T-helper 2 cell treated with Interferon-gamma antibody and Interleukin-4, amounts not matched to agents 100 ng/mL and 5 ng/mL, for 36 hours (primary cell): ENCODE measurements around the gene KIDINS220. TPM values are rescaled to one million over a fixed set of nuclear protein-coding genes. Genes with fewer than 3 reads are reported as not detected.

ENCODE experiments used
- intact Hi-C: fragments of 100-400 bp; cut with micrococcal nuclease; formaldehyde crosslinking; loops from one replicate; pipeline ENCODE4 v1.15.1; 2023
- total RNA-seq: library from RNA; stranded (reverse); gene quantifications from 2 replicates; pipeline ENCODE4 v1.2.3, GENCODE V29; 2022

KIDINS220 gene
- total RNA-seq, 1 donor from 2014 or later, result 31.3 TPM

- intact Hi-C loops, result no loop called here
Measured at GRCh38 chr2:8699839-8700238, 137.6 kb downstream of the KIDINS220 start.

- intact Hi-C loops, result no loop called here
Measured at GRCh38 chr2:8697190-8697589, 140.2 kb downstream of the KIDINS220 start.

- intact Hi-C loops, result no loop called here
Measured at GRCh38 chr2:8694737-8695136, 142.7 kb downstream of the KIDINS220 start.

GRCh38 chr2:8693157-8693821 is 144.1 kb downstream of the KIDINS220 start:
- intact Hi-C loops, result no loop called here

- intact Hi-C loops, result no loop called here
Measured at GRCh38 chr2:8692783-8693156, 144.6 kb downstream of the KIDINS220 start.

- intact Hi-C loops, result no loop called here
Measured at GRCh38 chr2:8691859-8692437, 145.5 kb downstream of the KIDINS220 start.

- intact Hi-C loops, result loop anchor here (1.0 to 10.0 kb wide), 5 partner anchors 351 to 1811 kb away; partner anchors contain the start of gene RSAD2
Measured at GRCh38 chr2:8685697-8686358, 151.6 kb downstream of the KIDINS220 start.

GRCh38 chr2:8684878-8685696 is 152.3 kb downstream of the KIDINS220 start:
- intact Hi-C loops, result loop anchor here (1.0 to 10.0 kb wide), 11 partner anchors 98 to 1810 kb away; partner anchors contain the start of genes RRM2 and RSAD2

- intact Hi-C loops, result loop anchor here (5.0 to 10.0 kb wide), 10 partner anchors 97 to 1810 kb away; partner anchors contain the start of genes RRM2 and RSAD2
Measured at GRCh38 chr2:8684540-8684877, 152.9 kb downstream of the KIDINS220 start.

- intact Hi-C loops, result loop anchor here (1.0 to 10.0 kb wide), 11 partner anchors 96 to 1808 kb away; partner anchors contain the start of genes RRM2 and RSAD2
Measured at GRCh38 chr2:8682719-8683667, 154.4 kb downstream of the KIDINS220 start.

GRCh38 chr2:8681786-8682692 is 155.4 kb downstream of the KIDINS220 start, which contains the start of gene ID2:
Gene ID2 (plus strand): TSS chr2:8682056. CDS start chr2:8682166, 110 bp downstream.
- intact Hi-C loops, result loop anchor here (1.0 to 10.0 kb wide), 17 partner anchors 74 to 1807 kb away; partner anchors contain the start of genes RRM2 and RSAD2

- intact Hi-C loops, result loop anchor here (1.0 to 10.0 kb wide), 16 partner anchors 73 to 1806 kb away; partner anchors contain the start of genes RRM2 and RSAD2
Measured at GRCh38 chr2:8680822-8681760, 156.3 kb downstream of the KIDINS220 start.

- intact Hi-C loops, result loop anchor here (5.0 to 10.0 kb wide), 10 partner anchors 93 to 1805 kb away; partner anchors contain the start of genes RRM2 and RSAD2
Measured at GRCh38 chr2:8679827-8680731, 157.3 kb downstream of the KIDINS220 start.

- intact Hi-C loops, result no loop called here
Measured at GRCh38 chr2:8679567-8679826, 157.9 kb downstream of the KIDINS220 start.
